ENCODE data around the gene FKBP7.

DNA sequence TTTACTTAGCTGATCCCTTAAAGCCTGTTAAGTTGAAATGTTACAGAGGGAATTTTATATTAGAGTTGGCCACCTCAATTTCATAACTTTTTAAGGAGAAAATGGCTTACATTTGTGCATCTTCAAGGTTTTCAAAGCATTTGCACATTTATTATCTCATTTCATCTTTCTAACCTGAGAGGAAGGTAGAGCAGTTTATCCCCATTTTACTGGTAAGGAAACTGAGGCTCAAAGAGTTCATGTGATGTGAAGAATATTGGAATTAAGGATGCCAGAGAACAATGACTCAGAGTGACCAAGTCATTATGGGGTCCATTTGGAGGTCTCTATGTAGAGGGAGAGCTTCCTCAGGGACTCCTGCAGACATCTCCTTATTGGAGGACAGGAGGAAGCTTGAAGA lies 62.4 kb downstream of the FKBP7 start:
- TF ChIP-seq, protein P1, sequence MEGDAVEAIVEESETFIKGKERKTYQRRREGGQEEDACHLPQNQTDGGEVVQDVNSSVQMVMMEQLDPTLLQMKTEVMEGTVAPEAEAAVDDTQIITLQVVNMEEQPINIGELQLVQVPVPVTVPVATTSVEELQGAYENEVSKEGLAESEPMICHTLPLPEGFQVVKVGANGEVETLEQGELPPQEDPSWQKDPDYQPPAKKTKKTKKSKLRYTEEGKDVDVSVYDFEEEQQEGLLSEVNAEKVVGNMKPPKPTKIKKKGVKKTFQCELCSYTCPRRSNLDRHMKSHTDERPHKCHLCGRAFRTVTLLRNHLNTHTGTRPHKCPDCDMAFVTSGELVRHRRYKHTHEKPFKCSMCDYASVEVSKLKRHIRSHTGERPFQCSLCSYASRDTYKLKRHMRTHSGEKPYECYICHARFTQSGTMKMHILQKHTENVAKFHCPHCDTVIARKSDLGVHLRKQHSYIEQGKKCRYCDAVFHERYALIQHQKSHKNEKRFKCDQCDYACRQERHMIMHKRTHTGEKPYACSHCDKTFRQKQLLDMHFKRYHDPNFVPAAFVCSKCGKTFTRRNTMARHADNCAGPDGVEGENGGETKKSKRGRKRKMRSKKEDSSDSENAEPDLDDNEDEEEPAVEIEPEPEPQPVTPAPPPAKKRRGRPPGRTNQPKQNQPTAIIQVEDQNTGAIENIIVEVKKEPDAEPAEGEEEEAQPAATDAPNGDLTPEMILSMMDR (conservative IDR thresholded peaks at IDR 0.05) = no peak
- TF ChIP-seq ZFX (IDR thresholded peaks at IDR 0.05) = no peak
